Skeletal muscle tissue (tissue), 4 donors: Measurements from ENCODE around the gene NVL. TPM values are rescaled to one million over a fixed set of nuclear protein-coding genes. Genes with fewer than 3 reads are reported as not detected.
"Not testable (repeated sequence)": the region's sequence is repeated elsewhere in the genome, so short reads cannot be mapped to it uniquely, and the experiment has no call there.

Experiments used
- H3K27ac ChIP-seq: one replicate; pipeline ENCODE4 v1.7.0; 2013; ENCODE audit warnings: mild to moderate bottlenecking, low read depth, low read length, inconsistent platforms
- H3K27me3 ChIP-seq, 3 donors: one replicate each; pipeline ENCODE4 v1.7.0; 2013; ENCODE audit warnings: low read length in 3 of 3; ENCODE audit not compliant: control insufficient read depth in 3 of 3, insufficient read depth in 3 of 3
- H3K36me3 ChIP-seq, 3 donors: one replicate each; pipeline ENCODE4 v1.7.0; 2013; ENCODE audit warnings: low read length in 3 of 3; ENCODE audit not compliant: control insufficient read depth in 3 of 3, insufficient read depth in 3 of 3
- H3K4me1 ChIP-seq, 3 donors: one replicate each; pipeline ENCODE4 v1.7.0; 2013; ENCODE audit warnings: low read length in 3 of 3, mild to moderate bottlenecking in 3 of 3; ENCODE audit not compliant: control insufficient read depth in 3 of 3, insufficient read depth in 3 of 3
- H3K4me3 ChIP-seq, 3 donors: one replicate each; pipeline ENCODE4 v1.7.0; 2013; ENCODE audit warnings: low read length in 3 of 3
- H3K9ac ChIP-seq, 3 donors: one replicate each; pipeline ENCODE4 v1.7.0; 2013; ENCODE audit warnings: low read length in 3 of 3, mild to moderate bottlenecking in 3 of 3, moderate library complexity in 2 of 3, low read depth in 1 of 3
- H3K9me3 ChIP-seq, 3 donors: one replicate each; pipeline ENCODE4 v1.7.0; 2013; ENCODE audit warnings: low read length in 3 of 3; ENCODE audit not compliant: control insufficient read depth in 3 of 3
- total RNA-seq: library from RNA; depleted of rRNA; stranded (reverse); fragments of >200 nt; gene quantifications from one replicate; pipeline ENCODE4 v1.2.3, GENCODE V29; 2014
- donor health status: Osteomylitis.

The NVL gene
- total RNA-seq, 1 donor from 2014 or later: 26.6 TPM

GRCh38 chr1:224219612-224220059 is 110.3 kb downstream of the NVL start:
- H3K4me3 ChIP-seq: no peak overlapping the region
- H3K27me3 ChIP-seq: no peaks in the 10 kb centered on the region
- no peak overlapping the region for H3K27ac ChIP-seq
- H3K4me1 ChIP-seq: peaks cover 4 to 16% (median 7%) of the 10 kb centered on the region in 3 donors
- no peaks in the 10 kb centered on the region for H3K9me3 ChIP-seq
- H3K36me3 ChIP-seq: no peaks in the 10 kb centered on the region
- no peak overlapping the region for H3K9ac ChIP-seq

- Histone ChIP-seq H3K4me3 (no peak overlapping the region), H3K4me1 (peaks cover 4 to 16% (median 7%) of the 10 kb centered on the region in 3 donors), H3K27ac (no peak overlapping the region), H3K36me3 (no peaks in the 10 kb centered on the region), H3K9me3 (no peaks in the 10 kb centered on the region), H3K9ac (no peak overlapping the region), H3K27me3 (no peaks in the 10 kb centered on the region)
Observed at GRCh38 chr1:224219011-224219611, 110.9 kb downstream of the NVL start.

GRCh38 chr1:224217655-224218623 is 112.0 kb downstream of the NVL start:
- H3K9me3 ChIP-seq: no peaks in the 10 kb centered on the region
- no peak overlapping the region for H3K9ac ChIP-seq
- peaks cover 4 to 9% (median 8%) of the 10 kb centered on the region in 3 donors for H3K4me1 ChIP-seq
- no peaks in the 10 kb centered on the region for H3K27me3 ChIP-seq
- H3K4me3 ChIP-seq: no peak overlapping the region
- H3K36me3 ChIP-seq: no peaks in the 10 kb centered on the region
- no peak overlapping the region for H3K27ac ChIP-seq

GRCh38 chr1:224216382-224216781 is 113.6 kb downstream of the NVL start:
- Histone ChIP-seq H3K27ac (peak overlapping the region; percentile 72), H3K27me3 (no peaks in the 10 kb centered on the region), H3K4me1 (peaks cover 6 to 16% (median 11%) of the 10 kb centered on the region in 3 donors), H3K9ac (no peak overlapping the region), H3K4me3 (no peak overlapping the region), H3K9me3 (no peaks in the 10 kb centered on the region), H3K36me3 (no peaks in the 10 kb centered on the region)

- Histone ChIP-seq H3K4me1 (peaks cover 6 to 24% (median 12%) of the 10 kb centered on the region in 3 donors), H3K27ac (no peak overlapping the region), H3K27me3 (no peaks in the 10 kb centered on the region), H3K9me3 (no peaks in the 10 kb centered on the region), H3K4me3 (no peak overlapping the region), H3K9ac (no peak overlapping the region), H3K36me3 (no peaks in the 10 kb centered on the region)
Observed at GRCh38 chr1:224213438-224214119, 116.4 kb downstream of the NVL start.

GRCh38 chr1:224212618-224213061 is 117.3 kb downstream of the NVL start:
- no peak overlapping the region for H3K9ac ChIP-seq
- H3K9me3 ChIP-seq: no peaks in the 10 kb centered on the region
- H3K27me3 ChIP-seq: no peaks in the 10 kb centered on the region
- H3K36me3 ChIP-seq: no peaks in the 10 kb centered on the region
- H3K4me1 ChIP-seq: peaks cover 6 to 24% (median 12%) of the 10 kb centered on the region in 3 donors
- no peak overlapping the region for H3K27ac ChIP-seq
- no peak overlapping the region for H3K4me3 ChIP-seq

- no peak overlapping the region for H3K4me3 ChIP-seq
- H3K27me3 ChIP-seq: no peaks in the 10 kb centered on the region
- H3K9ac ChIP-seq: peak overlapping the region in 2 of 3 donors; percentile 27 to 34
- H3K36me3 ChIP-seq: no peaks in the 10 kb centered on the region
- no peaks in the 10 kb centered on the region for H3K9me3 ChIP-seq
- H3K27ac ChIP-seq: no peak overlapping the region
- peaks cover 6 to 24% (median 12%) of the 10 kb centered on the region in 3 donors for H3K4me1 ChIP-seq
Observed at GRCh38 chr1:224211206-224211962, 118.6 kb downstream of the NVL start.

GRCh38 chr1:224205931-224206538 is 123.9 kb downstream of the NVL start:
- not testable (repeated sequence) for H3K9me3 ChIP-seq, H3K27me3 ChIP-seq, H3K27ac ChIP-seq, H3K9ac ChIP-seq, H3K4me3 ChIP-seq, H3K36me3 ChIP-seq
- peaks cover 16 to 19% (median 19%) of the 10 kb centered on the region in 3 donors for H3K4me1 ChIP-seq

GRCh38 chr1:224205438-224205840 is 124.5 kb downstream of the NVL start:
- peak overlapping the region in 1 of 3 donors; percentile 41 for H3K4me3 ChIP-seq
- no peaks in the 10 kb centered on the region for H3K36me3 ChIP-seq
- H3K27ac ChIP-seq: peak overlapping the region; percentile 40

More at GRCh38 chr1:224205438-224205840, 124.5 kb downstream of the NVL start:
- peaks cover 15 to 19% (median 16%) of the 10 kb centered on the region in 3 donors for H3K4me1 ChIP-seq
- no peaks in the 10 kb centered on the region for H3K9me3 ChIP-seq
- no peaks in the 10 kb centered on the region for H3K27me3 ChIP-seq
- peak overlapping the region in 1 of 3 donors; percentile 43 for H3K9ac ChIP-seq
